Neutrophil (primary cell): ENCODE data around the gene MSTN.
"Not testable (repeated sequence)": the region's sequence is repeated elsewhere in the genome, so short reads cannot be mapped to it uniquely, and the experiment has no call there.

Experiments used
- H3K27ac ChIP-seq: fragments of 200-600 bp; sonication (generic); 2 replicates; pipeline ENCODE4 v1.5.1; 2016; ENCODE audit warnings: mild to moderate bottlenecking, moderate library complexity
- H3K27me3 ChIP-seq: fragments of 200-600 bp; sonication (generic); 2 replicates; pipeline ENCODE4 v1.6.0; 2016; ENCODE audit warnings: mild to moderate bottlenecking
- H3K36me3 ChIP-seq: fragments of 200-600 bp; sonication (generic); 2 replicates; pipeline ENCODE4 v1.5.1; 2017
- H3K4me1 ChIP-seq, 2 experiments: fragments of 200-600 bp in 1 of 2; sonication (generic) in 1 of 2; 1 replicate in 1 of 2; 2 replicates in 1 of 2; pipeline versions ENCODE4 v1.5.1 to v1.6.1; 2013 to 2016; ENCODE audit warnings: low read depth in 1 of 2, low read length in 1 of 2, mild to moderate bottlenecking in 1 of 2, moderate library complexity in 1 of 2; ENCODE audit not compliant: control insufficient read depth in 1 of 2, insufficient read depth in 1 of 2
- H3K4me3 ChIP-seq, 2 experiments: fragments of 200-600 bp in 1 of 2; sonication (generic) in 1 of 2; 1 replicate in 1 of 2; 2 replicates in 1 of 2; pipeline ENCODE4 v1.5.1; 2013 to 2016; ENCODE audit warnings: low read depth in 1 of 2, low read length in 1 of 2, mild to moderate bottlenecking in 1 of 2, moderate library complexity in 1 of 2
- H3K9me3 ChIP-seq: fragments of 200-600 bp; sonication (generic); 2 replicates; pipeline ENCODE4 v1.5.1; 2016
- CTCF ChIP-seq: fragments of 200-600 bp; sonication (generic); IDR thresholded peaks from 2 replicates; pipeline ENCODE4 v1.5.1; 2016; ENCODE audit warnings: antibody characterized with exemption

Gene MSTN

GRCh38 chr2:190031969-190032618, 30.4 kb downstream of the MSTN start:
- Histone ChIP-seq H3K9me3 (no peaks in the 10 kb centered on the region), H3K4me3 (no peak overlapping the region), H3K27ac (no peak overlapping the region), H3K4me1 (no peaks in the 10 kb centered on the region), H3K27me3 (no peaks in the 10 kb centered on the region), H3K36me3 (no peaks in the 10 kb centered on the region)
- no peak for TF ChIP-seq CTCF

- no peaks in the 10 kb centered on the region for H3K9me3 ChIP-seq
- H3K27me3 ChIP-seq = no peaks in the 10 kb centered on the region
- no peak overlapping the region for H3K4me3 ChIP-seq
- H3K4me1 ChIP-seq = no peaks in the 10 kb centered on the region
- TF ChIP-seq CTCF = no peak
- no peaks in the 10 kb centered on the region for H3K36me3 ChIP-seq
- no peak overlapping the region for H3K27ac ChIP-seq
Measured at GRCh38 chr2:190023860-190024259, 38.7 kb downstream of the MSTN start.

- Histone ChIP-seq H3K27me3 (no peaks in the 10 kb centered on the region), H3K4me3 (no peak overlapping the region), H3K36me3 (no peaks in the 10 kb centered on the region), H3K27ac (no peak overlapping the region), H3K9me3 (no peaks in the 10 kb centered on the region), H3K4me1 (no peaks in the 10 kb centered on the region)
- no peak for TF ChIP-seq CTCF
Measured at GRCh38 chr2:190020720-190021119, 41.8 kb downstream of the MSTN start.

- Histone ChIP-seq H3K36me3 (no peaks in the 10 kb centered on the region), H3K4me1 (no peaks in the 10 kb centered on the region), H3K9me3 (no peaks in the 10 kb centered on the region), H3K4me3 (no peak overlapping the region), H3K27me3 (no peaks in the 10 kb centered on the region), H3K27ac (no peak overlapping the region)
- TF ChIP-seq CTCF = no peak
Measured at GRCh38 chr2:190017837-190018236, 44.7 kb downstream of the MSTN start.

GRCh38 chr2:190015969-190016368, 46.6 kb downstream of the MSTN start:
- H3K27ac ChIP-seq, H3K4me1 ChIP-seq, H3K36me3 ChIP-seq, H3K9me3 ChIP-seq, H3K4me3 ChIP-seq, H3K27me3 ChIP-seq: not testable (repeated sequence)
